ENCODE results near the gene SLC20A1.
A peak's percentile ranks its signal among the peaks of the same experiment; 100 is the strongest.
"Not testable (repeated sequence)": the region's sequence is repeated elsewhere in the genome, so short reads cannot be mapped to it uniquely, and the experiment has no call there.

SLC20A1 gene

GRCh38 chr2:112683550-112684414 is 38.0 kb downstream of the SLC20A1 start:
- no peak for DNase-seq (ENCODE audit: low spot score)

- no peak for DNase-seq (ENCODE audit: low spot score)
These were observed 38.7 kb downstream of the SLC20A1 start for GRCh38 chr2:112684415-112684775.

- DNase-seq (ENCODE audit: low spot score): no peak
These were observed 39.6 kb downstream of the SLC20A1 start for GRCh38 chr2:112685271-112685884.

GRCh38 chr2:112686348-112687217 is 40.8 kb downstream of the SLC20A1 start:
- no peak for DNase-seq (ENCODE audit: low spot score)

- no peak for DNase-seq (ENCODE audit: low spot score)
These were observed 41.8 kb downstream of the SLC20A1 start for GRCh38 chr2:112687522-112687921.

GRCh38 chr2:112688086-112688880 is 42.5 kb downstream of the SLC20A1 start:
- no peak for DNase-seq (ENCODE audit: low spot score)

- DNase-seq (ENCODE audit: low spot score): peak; percentile 78
These were observed 45.2 kb downstream of the SLC20A1 start for GRCh38 chr2:112690853-112691401.

GRCh38 chr2:112691881-112692281 is 46.1 kb downstream of the SLC20A1 start:
- no peak for DNase-seq (ENCODE audit: low spot score)

GRCh38 chr2:112692495-112692911 is 46.8 kb downstream of the SLC20A1 start:
- DNase-seq (ENCODE audit: low spot score): peak; percentile 99

GRCh38 chr2:112692918-112693317 is 47.2 kb downstream of the SLC20A1 start:
- peak; percentile 59 for DNase-seq (ENCODE audit: low spot score)

- DNase-seq (ENCODE audit: low spot score): no peak
These were observed 47.9 kb downstream of the SLC20A1 start for GRCh38 chr2:112693596-112693995.

- no peak for DNase-seq (ENCODE audit: low spot score)
These were observed 48.4 kb downstream of the SLC20A1 start for GRCh38 chr2:112694182-112694581.

GRCh38 chr2:112698834-112699515 is 53.2 kb downstream of the SLC20A1 start:
- no peak for DNase-seq (ENCODE audit: low spot score)

- DNase-seq (ENCODE audit: low spot score): no peak
These were observed 54.4 kb downstream of the SLC20A1 start for GRCh38 chr2:112699984-112700667.

- no peak for DNase-seq (ENCODE audit: low spot score)
These were observed 55.3 kb downstream of the SLC20A1 start for GRCh38 chr2:112701052-112701451.

GRCh38 chr2:112703684-112704083 is 57.9 kb downstream of the SLC20A1 start:
- no peak for DNase-seq (ENCODE audit: low spot score)

GRCh38 chr2:112705575-112705974 is 59.8 kb downstream of the SLC20A1 start:
- DNase-seq (ENCODE audit: low spot score): peak; percentile 70

GRCh38 chr2:112706170-112706664 is 60.5 kb downstream of the SLC20A1 start:
- peak; percentile 43 for DNase-seq (ENCODE audit: low spot score)

- not testable (repeated sequence) for DNase-seq (ENCODE audit: low spot score)
These were observed 61.2 kb downstream of the SLC20A1 start for GRCh38 chr2:112706947-112707346.

GRCh38 chr2:112708968-112709367 is 63.2 kb downstream of the SLC20A1 start:
- no peak for DNase-seq (ENCODE audit: low spot score)

Data from kidney tubule cell (primary cell).